OCI-LY7 (cell line): ENCODE data around the gene IGFBP2. TPM values are rescaled to one million over a fixed set of nuclear protein-coding genes. Genes with fewer than 3 reads are reported as not detected.

Experiments used
- BruUV-seq: library from RNA; stranded (reverse); fragments of 400-500 nt; replicated peaks from 2 replicates; lab custom pipeline; 2021; lab: Mats Ljungman, UMichigan
- CTCF ChIA-PET: fragments of 300-600 bp; sonication (Branson Sonifier 250); formaldehyde crosslinking; loops from one replicate; lab custom pipeline; 2022; ENCODE audit warnings: antibody characterized with exemption; ENCODE audit not compliant: unreplicated experiment; lab: Charles Lee
- POLR2A ChIA-PET: fragments of 300-600 bp; sonication (Branson Sonifier 250); formaldehyde crosslinking; loops from one replicate; lab custom pipeline; 2022; ENCODE audit warnings: antibody characterized with exemption; lab: Charles Lee
- DNase-seq: peaks from one replicate; pipeline ENCODE4 v3.0.0-alpha.2; 2015; ENCODE audit warnings: low spot score
- H2AFZ ChIP-seq: fragments of 200-600 bp; sonication (generic), shearing (Covaris generic); 2 replicates; pipeline ENCODE4 v1.6.1; 2014; ENCODE audit warnings: mild to moderate bottlenecking, antibody characterized with exemption, low read length, moderate library complexity
- H3K27ac ChIP-seq: fragments of 200-600 bp; sonication (generic); 2 replicates; pipeline ENCODE4 v1.5.1; 2014; ENCODE audit warnings: mixed run types, low read depth, mild to moderate bottlenecking, moderate library complexity, low read length, inconsistent platforms; ENCODE audit not compliant: poor library complexity, severe bottlenecking
- H3K36me3 ChIP-seq: fragments of 200-600 bp; sonication (generic); 2 replicates; pipeline ENCODE4 v1.6.1; 2014; ENCODE audit warnings: mild to moderate bottlenecking, antibody characterized with exemption, low read length, moderate library complexity, mixed read lengths; ENCODE audit not compliant: insufficient read depth
- H3K4me1 ChIP-seq: fragments of 200-600 bp; sonication (generic); 2 replicates; pipeline ENCODE4 v1.5.1; 2014; ENCODE audit warnings: mild to moderate bottlenecking, low read length; ENCODE audit not compliant: insufficient read depth, poor library complexity, severe bottlenecking
- H3K4me2 ChIP-seq: fragments of 200-600 bp; sonication (generic); 2 replicates; pipeline ENCODE4 v1.6.1; 2014; ENCODE audit warnings: mild to moderate bottlenecking, low read length
- H3K4me3 ChIP-seq: fragments of 200-600 bp; sonication (generic); 2 replicates; pipeline ENCODE4 v1.5.1; 2014; ENCODE audit warnings: mild to moderate bottlenecking, low read depth, low read length; ENCODE audit not compliant: poor library complexity, severe bottlenecking
- H3K79me2 ChIP-seq: fragments of 200-600 bp; sonication (generic); 2 replicates; pipeline ENCODE4 v1.6.1; 2016; ENCODE audit warnings: low read depth, mild to moderate bottlenecking, low read length, moderate library complexity, mixed read lengths; ENCODE audit not compliant: insufficient read depth
- H3K9me2 ChIP-seq: fragments of 200-600 bp; sonication (generic); 2 replicates; pipeline ENCODE4 v1.6.1; 2016; ENCODE audit warnings: mild to moderate bottlenecking, low read length, mixed read lengths; ENCODE audit not compliant: insufficient read depth
- H3K9me3 ChIP-seq: fragments of 200-600 bp; sonication (generic); 2 replicates; pipeline ENCODE4 v1.6.1; 2014; ENCODE audit warnings: mild to moderate bottlenecking, mixed run types, low read length, mixed read lengths
- H4K20me1 ChIP-seq: fragments of 200-600 bp; sonication (generic); 2 replicates; pipeline ENCODE4 v1.6.1; 2014; ENCODE audit warnings: mild to moderate bottlenecking, antibody characterized with exemption, low read length, moderate library complexity, mixed read lengths; ENCODE audit not compliant: insufficient read depth
- CTCF ChIP-seq: fragments of 200-600 bp; sonication (generic); conservative IDR thresholded peaks from 2 replicates; pipeline ENCODE4 v1.5.1; 2014; ENCODE audit warnings: mild to moderate bottlenecking, antibody characterized with exemption, low read length, moderate library complexity, mixed read lengths
- EZH2phosphoT487 ChIP-seq: fragments of 200-600 bp; sonication (generic); IDR thresholded peaks from 2 replicates; pipeline ENCODE4 v1.6.1; 2018; ENCODE audit warnings: low read depth, borderline replicate concordance, mild to moderate bottlenecking, mixed run types, antibody characterized with exemption, low read length, moderate library complexity, mixed read lengths
- intact Hi-C: fragments of 100-400 bp; cut with micrococcal nuclease; formaldehyde crosslinking; loops from one replicate; pipeline ENCODE4 v1.10.0; 2022; ENCODE audit not compliant: unreplicated experiment
- total RNA-seq, 2 experiments: library from RNA; depleted of rRNA in 1 of 2; stranded (reverse); fragments of >200 nt in 1 of 2; shearing (Covaris generic) in 1 of 2; gene quantifications; 2 replicates each; pipeline ENCODE4 v1.2.3, GENCODE V29; 2014 to 2022

IGFBP2 gene
- total RNA-seq, 2 experiments from 2014 or later: 0.66 TPM; not detected in 1

GRCh38 chr2:216626875-216627245, 6.4 kb upstream of the IGFBP2 start:
- BruUV-seq: no TSS peak
- no peaks in the 10 kb centered on the region for H3K4me1 ChIP-seq
- H3K4me2 ChIP-seq: no peak overlapping the region
- no peaks in the 10 kb centered on the region for H3K36me3 ChIP-seq
- no peak overlapping the region for H3K27ac ChIP-seq
- DNase-seq: no peak
- H3K9me2 ChIP-seq: no peaks in the 10 kb centered on the region
- intact Hi-C loops: no loop called here
- no peaks in the 10 kb centered on the region for H3K9me3 ChIP-seq
- H3K4me3 ChIP-seq: no peak overlapping the region
- TF ChIP-seq CTCF: no peak
- TF ChIP-seq EZH2phosphoT487: no peak
- H4K20me1 ChIP-seq: no peaks in the 10 kb centered on the region
- H2AFZ ChIP-seq: no peak overlapping the region
- ChIA-PET CTCF (no interaction called here), POLR2A (interaction anchor here (0.7 kb wide), 1 partner anchor 33 kb away, joined by 3 read pairs; no protein-coding TSS in a partner anchor)
- no peaks in the 10 kb centered on the region for H3K79me2 ChIP-seq

GRCh38 chr2:216629784-216630183, 3.4 kb upstream of the IGFBP2 start:
- no peaks in the 10 kb centered on the region for H3K9me3 ChIP-seq
- H3K4me1 ChIP-seq: no peaks in the 10 kb centered on the region
- no peak for DNase-seq
- no peaks in the 10 kb centered on the region for H3K9me2 ChIP-seq
- BruUV-seq: no TSS peak
- intact Hi-C loops: no loop called here
- H3K79me2 ChIP-seq: no peaks in the 10 kb centered on the region
- CTCF ChIA-PET: no interaction called here
- no peak overlapping the region for H3K27ac ChIP-seq
- POLR2A ChIA-PET: interaction anchor here (0.7 kb wide), 1 partner anchor 518 kb away, joined by 3 read pairs; no protein-coding TSS in a partner anchor
- TF ChIP-seq EZH2phosphoT487 (no peak), CTCF (no peak)
- H3K4me3 ChIP-seq: no peak overlapping the region
- H3K36me3 ChIP-seq: no peaks in the 10 kb centered on the region
- no peak overlapping the region for H3K4me2 ChIP-seq
- no peaks in the 10 kb centered on the region for H4K20me1 ChIP-seq
- H2AFZ ChIP-seq: no peak overlapping the region

- H3K4me2 ChIP-seq: no peak overlapping the region
These were observed 771 bp upstream of the IGFBP2 start for GRCh38 chr2:216632346-216632951.

More at GRCh38 chr2:216632346-216632951, 771 bp upstream of the IGFBP2 start:
- H2AFZ ChIP-seq: no peak overlapping the region
- H4K20me1 ChIP-seq: no peaks in the 10 kb centered on the region
- H3K4me3 ChIP-seq: no peak overlapping the region
- ChIA-PET POLR2A (interaction anchor here (0.5 kb wide), 1 partner anchor 10 kb away, joined by 4 read pairs; no protein-coding TSS in a partner anchor), CTCF (no interaction called here)
- TF ChIP-seq CTCF (no peak), EZH2phosphoT487 (no peak)
- no TSS peak for BruUV-seq
- no peaks in the 10 kb centered on the region for H3K9me3 ChIP-seq
- H3K79me2 ChIP-seq: no peaks in the 10 kb centered on the region
- no peaks in the 10 kb centered on the region for H3K4me1 ChIP-seq
- DNase-seq: no peak
- H3K36me3 ChIP-seq: no peaks in the 10 kb centered on the region
- no peak overlapping the region for H3K27ac ChIP-seq
- H3K9me2 ChIP-seq: no peaks in the 10 kb centered on the region
- intact Hi-C loops: no loop called here
